ENCODE data around the gene ACSS3. TPM values are rescaled to one million over a fixed set of nuclear protein-coding genes. Genes with fewer than 3 reads are reported as not detected.

The ACSS3 gene
- polyA plus RNA-seq, 1 donor (not counting 4 experiments of a cell fraction or from before 2014, with no cell fraction given): 0.30 TPM

- Histone ChIP-seq H3K27me3 (ENCODE audit: control insufficient read depth, extremely low read depth, insufficient read depth, low read length) (no peaks in the 10 kb centered on the region), H3K4me1 (ENCODE audit: control insufficient read depth, extremely low read depth, insufficient read depth, low read length) (peaks cover 6% of the 10 kb centered on the region), H3K4me3 (ENCODE audit: control insufficient read depth in 2 of 3, extremely low read depth in 1 of 3, insufficient read depth in 2 of 3, low read depth in 1 of 3, low read length in 3 of 3) (no peak overlapping the region), H3K36me3 (ENCODE audit: control insufficient read depth in 2 of 2, extremely low read depth in 1 of 2, insufficient read depth in 2 of 2, low read length in 2 of 2) (no peaks in the 10 kb centered on the region), H4K20me1 (ENCODE audit: control insufficient read depth, extremely low read depth, insufficient read depth, low read length) (no peaks in the 10 kb centered on the region), H3K9me1 (ENCODE audit: control insufficient read depth, extremely low read depth, insufficient read depth, low read length) (no peaks in the 10 kb centered on the region), H3K27ac (ENCODE audit: control insufficient read depth, insufficient read depth, low read length) (no peak overlapping the region), H3K79me2 (ENCODE audit: control insufficient read depth, insufficient read depth, low read length) (no peaks in the 10 kb centered on the region), H3K4me2 (ENCODE audit: control insufficient read depth, extremely low read depth, insufficient read depth, low read depth, low read length) (no peak overlapping the region), H2AFZ (ENCODE audit: control insufficient read depth, low read length) (no peak overlapping the region), H3K9me3 (ENCODE audit: control insufficient read depth, low read depth, low read length) (no peaks in the 10 kb centered on the region), H3K9ac (ENCODE audit: control insufficient read depth, extremely low read depth, insufficient read depth, low read length) (no peak overlapping the region)
- DNase-seq (ENCODE audit: low read depth, low spot score) (no peak), FAIRE-seq (no peak)
- TF ChIP-seq EZH2 (IDR thresholded peaks at IDR 0.05; ENCODE audit: low read length) (no peak), CTCF (optimal IDR thresholded peaks at IDR 0.05 in 1 of 3, IDR thresholded peaks at IDR 0.05 in 1 of 3, conservative IDR thresholded peaks at IDR 0.05 in 1 of 3; ENCODE audit: extremely low read depth in 1 of 3, insufficient read depth in 2 of 3, low read length in 3 of 3) (no peak)
- dilution Hi-C loops (cut with MboI; ENCODE audit: extremely low pct_ligation_motif_present, low sequenced_read_pairs): no loop called here
Observed at GRCh38 chr12:81162391-81163136, 84.7 kb downstream of the ACSS3 start.

- dilution Hi-C loops (cut with MboI; ENCODE audit: extremely low pct_ligation_motif_present, low sequenced_read_pairs): no loop called here
- Histone ChIP-seq H3K4me1 (ENCODE audit: control insufficient read depth, extremely low read depth, insufficient read depth, low read length) (peaks cover 15% of the 10 kb centered on the region), H3K27me3 (ENCODE audit: control insufficient read depth, extremely low read depth, insufficient read depth, low read length) (no peaks in the 10 kb centered on the region), H3K9me3 (ENCODE audit: control insufficient read depth, low read depth, low read length) (no peaks in the 10 kb centered on the region), H3K9me1 (ENCODE audit: control insufficient read depth, extremely low read depth, insufficient read depth, low read length) (no peaks in the 10 kb centered on the region), H2AFZ (ENCODE audit: control insufficient read depth, low read length) (no peak overlapping the region), H3K9ac (ENCODE audit: control insufficient read depth, extremely low read depth, insufficient read depth, low read length) (no peak overlapping the region), H3K79me2 (ENCODE audit: control insufficient read depth, insufficient read depth, low read length) (no peaks in the 10 kb centered on the region), H3K36me3 (ENCODE audit: control insufficient read depth in 2 of 2, extremely low read depth in 1 of 2, insufficient read depth in 2 of 2, low read length in 2 of 2) (no peaks in the 10 kb centered on the region), H3K4me2 (ENCODE audit: control insufficient read depth, extremely low read depth, insufficient read depth, low read depth, low read length) (no peak overlapping the region), H3K27ac (ENCODE audit: control insufficient read depth, insufficient read depth, low read length) (no peak overlapping the region), H4K20me1 (ENCODE audit: control insufficient read depth, extremely low read depth, insufficient read depth, low read length) (no peaks in the 10 kb centered on the region), H3K4me3 (ENCODE audit: control insufficient read depth in 2 of 3, extremely low read depth in 1 of 3, insufficient read depth in 2 of 3, low read depth in 1 of 3, low read length in 3 of 3) (no peak overlapping the region)
- TF ChIP-seq CTCF (optimal IDR thresholded peaks at IDR 0.05 in 1 of 3, IDR thresholded peaks at IDR 0.05 in 1 of 3, conservative IDR thresholded peaks at IDR 0.05 in 1 of 3; ENCODE audit: extremely low read depth in 1 of 3, insufficient read depth in 2 of 3, low read length in 3 of 3) (no peak), EZH2 (IDR thresholded peaks at IDR 0.05; ENCODE audit: low read length) (no peak)
- DNase-seq (ENCODE audit: low read depth, low spot score) (no peak), FAIRE-seq (no peak)
Observed at GRCh38 chr12:81164827-81165226, 86.9 kb downstream of the ACSS3 start.

Measured in keratinocyte (primary cell).